NCI-H526 treated with DMSO at 0.1 percent for 48 hours (cell line): ENCODE results near the gene NR4A2.

Experiments used
- DNase-seq: peaks from one replicate; lab custom pipeline; 2025; lab: John Stamatoyannopoulos, UW

The NR4A2 gene

DNA sequence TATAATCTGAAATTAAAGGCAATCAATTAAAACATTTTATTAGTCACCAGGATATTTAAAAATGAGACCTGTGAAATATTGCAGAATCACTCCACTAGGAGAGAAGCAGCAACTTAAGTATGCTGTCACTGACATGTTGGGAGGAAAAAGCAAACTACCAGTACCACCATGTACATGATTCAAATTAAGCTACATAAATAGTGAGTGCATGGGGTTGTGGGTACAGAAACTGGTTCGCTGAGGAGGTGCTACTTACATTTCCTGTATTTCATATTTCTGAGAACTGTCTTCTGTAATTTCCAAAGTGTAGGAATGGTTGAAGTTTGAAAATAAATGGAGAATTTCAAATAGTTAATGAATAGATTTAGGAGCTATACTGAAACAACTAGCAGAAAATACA lies 7.9 kb upstream of the NR4A2 start:
- DNase-seq: no peak

DNA sequence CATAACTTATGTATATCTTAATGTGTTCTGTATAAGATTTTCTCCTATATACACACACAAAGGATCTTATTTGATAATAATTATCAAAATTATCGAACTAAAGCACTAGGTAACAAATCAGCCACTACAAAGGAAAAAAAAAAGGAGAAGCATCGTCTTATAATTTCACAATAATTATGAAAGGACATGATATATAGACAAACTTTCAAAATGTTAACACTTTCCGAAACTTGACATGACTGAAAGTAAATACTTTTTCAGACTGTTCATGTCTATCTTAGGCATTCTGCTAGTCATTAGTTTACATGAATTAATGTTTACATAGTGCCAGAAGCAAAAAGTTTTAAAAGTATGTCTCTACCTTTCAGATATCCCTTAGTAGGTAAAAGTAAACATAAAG lies 7.3 kb upstream of the NR4A2 start:
- no peak for DNase-seq

DNA sequence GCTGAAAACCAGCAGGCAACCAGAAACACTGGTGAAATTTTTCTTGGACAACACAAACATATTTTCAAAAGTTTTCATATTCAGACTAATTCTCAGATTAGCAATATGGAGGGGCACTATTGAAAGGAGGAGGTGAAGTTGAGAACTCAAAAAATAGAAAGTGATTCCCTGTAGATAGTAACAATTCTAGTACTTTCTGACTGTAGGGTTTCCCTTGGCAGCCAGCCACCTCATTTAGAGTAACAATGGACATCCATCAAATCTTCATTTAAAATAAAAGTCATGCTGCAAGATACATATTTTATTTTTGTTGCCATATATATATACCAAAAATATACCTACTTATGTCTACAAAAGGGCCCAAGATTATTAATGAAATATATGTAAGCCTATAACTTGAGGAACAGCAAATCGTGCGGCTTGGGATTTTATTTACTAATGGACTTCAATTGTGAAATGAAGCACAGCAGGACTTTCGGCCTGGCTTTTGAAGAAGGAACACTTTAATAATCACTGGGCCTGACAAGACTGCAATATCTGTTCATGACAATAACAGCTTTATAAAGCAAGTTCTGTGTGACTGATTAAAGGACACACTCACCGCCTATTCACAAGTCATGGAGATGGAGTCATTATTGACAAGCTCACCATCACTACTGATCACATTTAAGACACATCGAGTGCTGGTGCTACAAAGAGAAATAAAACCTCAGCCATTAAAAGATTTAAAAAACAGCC lies 6.8 kb upstream of the NR4A2 start:
- no peak for DNase-seq

DNA sequence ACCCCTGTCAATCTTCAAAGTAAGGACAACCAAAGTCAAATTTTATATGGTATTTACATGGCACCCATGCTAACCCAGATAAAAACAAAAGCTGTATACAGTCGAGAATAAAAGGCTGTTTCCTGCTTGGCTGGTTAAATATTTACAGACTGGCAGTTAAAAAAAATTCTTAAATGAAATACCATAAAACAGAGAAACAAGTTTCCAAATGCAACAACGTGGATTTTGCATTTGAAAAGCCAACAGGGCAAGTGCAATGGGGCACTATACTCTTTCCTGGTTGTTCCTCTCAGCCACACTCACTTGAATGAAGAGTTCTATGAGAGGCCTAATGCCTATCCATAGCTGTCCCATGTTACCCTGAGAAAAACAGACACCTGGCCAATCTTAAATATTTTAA lies 6.1 kb upstream of the NR4A2 start:
- no peak for DNase-seq

DNA sequence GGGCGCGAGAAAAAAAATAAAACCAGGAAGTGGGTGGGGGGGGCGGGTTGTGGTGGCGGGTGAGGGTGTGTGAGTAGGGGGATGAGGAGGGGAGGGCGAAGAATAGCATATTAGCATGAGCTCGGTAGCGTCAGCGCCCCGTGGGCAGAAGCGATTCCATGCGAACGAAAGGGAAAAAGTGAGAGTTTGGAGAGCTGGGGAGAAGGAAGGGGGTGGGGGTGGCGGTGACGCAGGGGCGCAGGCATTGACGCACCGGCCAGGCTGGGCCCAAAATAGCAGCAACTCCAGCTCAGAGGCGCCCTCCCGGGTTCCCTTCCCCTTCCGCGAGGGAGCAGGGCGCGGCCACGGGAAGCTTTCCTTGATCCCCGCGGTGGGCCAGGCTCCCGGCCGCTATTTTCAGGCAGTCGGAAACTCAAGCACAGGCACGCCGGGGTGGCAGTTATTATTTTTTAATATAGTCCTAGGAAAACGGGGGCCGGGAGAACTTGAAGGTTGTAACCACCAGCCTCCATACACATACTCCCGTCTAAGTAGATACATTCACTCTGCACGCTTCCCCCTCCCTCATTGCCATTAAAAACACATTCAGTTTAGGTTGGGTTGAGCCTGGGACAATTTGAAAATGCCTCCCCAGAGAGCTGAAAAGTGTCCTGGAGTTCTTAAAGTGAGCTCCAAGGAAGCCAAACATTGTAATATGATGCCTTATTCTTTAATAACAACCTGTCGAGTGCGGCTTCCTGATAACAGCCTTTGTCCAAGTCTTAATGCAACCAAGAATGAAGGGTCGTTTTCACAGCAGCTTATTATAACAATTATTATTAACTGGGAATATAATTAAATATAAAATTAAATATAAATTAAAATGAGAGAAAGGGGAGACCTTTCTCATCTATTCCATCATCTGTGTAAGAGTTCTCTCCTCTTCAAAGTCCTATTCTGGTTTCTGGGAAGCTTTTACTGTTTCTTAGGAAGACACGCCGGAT lies 2.3 kb upstream of the NR4A2 start:
- DNase-seq: peak; percentile 74

DNA sequence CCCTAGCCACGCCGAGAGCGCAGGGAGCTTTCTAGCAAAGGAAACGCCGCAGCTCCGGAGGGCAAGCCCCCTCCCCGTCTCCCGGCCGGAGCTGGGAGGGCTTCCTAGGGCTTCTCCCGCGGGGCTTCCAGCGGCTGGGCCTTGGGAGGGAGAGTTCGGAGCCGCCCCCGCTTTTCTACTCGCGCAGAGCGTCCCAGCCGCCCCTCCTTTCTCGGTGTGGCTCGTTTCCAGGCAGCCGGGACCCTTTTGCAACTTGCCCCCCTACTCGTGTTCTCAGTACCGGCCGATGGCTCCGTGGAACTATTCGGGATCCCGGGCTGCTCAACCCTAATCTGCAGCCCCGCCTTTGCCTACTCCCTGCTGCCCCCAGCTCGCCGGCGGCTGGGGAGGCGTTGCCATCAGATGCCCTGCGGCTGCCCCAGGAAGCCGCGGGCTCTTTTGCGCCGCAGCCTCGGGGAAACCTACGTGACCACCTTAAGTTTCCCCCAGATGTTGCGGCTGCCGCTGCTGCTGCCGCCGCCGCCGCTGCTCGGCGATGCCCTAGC lies 1.5 kb upstream of the NR4A2 start:
- DNase-seq: peak; percentile 44

DNA sequence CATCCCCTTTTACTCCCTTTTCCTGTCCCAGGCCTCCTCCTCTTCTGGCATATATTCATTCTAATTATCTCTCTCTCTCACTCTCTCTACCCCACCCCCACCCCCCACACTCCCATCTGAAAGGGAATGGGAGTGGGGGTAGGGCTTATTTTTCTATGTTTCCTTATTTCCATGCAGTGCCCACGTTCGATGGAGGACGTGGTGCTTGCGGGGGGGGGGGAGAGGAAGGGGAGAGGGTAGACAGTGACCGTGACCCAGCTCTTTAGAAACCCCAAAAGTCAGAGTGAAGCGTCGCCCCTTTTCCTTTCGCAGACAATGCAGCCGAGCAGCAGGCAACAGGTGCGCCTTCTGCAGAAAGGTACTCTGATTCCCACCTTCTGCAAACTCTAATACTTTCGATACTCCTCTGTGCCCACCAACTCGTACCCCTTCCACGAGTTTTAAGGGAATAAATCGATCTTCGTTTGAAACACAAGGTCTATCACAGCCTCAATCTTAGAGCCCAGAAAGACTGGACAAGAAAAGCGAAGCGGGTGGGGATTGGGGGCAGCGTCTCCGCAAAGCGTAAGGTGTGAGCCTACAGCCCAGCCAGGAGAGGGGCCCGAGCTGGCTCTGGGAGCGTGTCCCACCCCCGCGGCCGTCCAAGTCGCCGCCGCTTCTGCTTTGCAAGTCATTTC lies 891 bp upstream of the NR4A2 start:
- DNase-seq: peak; percentile 47

DNA sequence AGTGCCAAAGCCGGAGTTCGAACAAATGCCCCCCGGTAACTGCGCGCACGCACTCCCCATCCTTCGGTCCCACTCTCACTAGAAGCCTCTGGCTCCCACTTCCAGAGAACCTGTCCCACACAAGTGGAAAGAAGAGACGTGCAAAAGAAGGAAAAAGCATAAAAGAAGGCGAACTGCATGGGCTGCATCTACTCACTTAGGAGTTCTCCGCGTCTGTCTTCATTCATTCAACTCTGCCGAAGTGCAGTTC lies 312 bp downstream of the NR4A2 start:
- DNase-seq: peak; percentile 49

DNA sequence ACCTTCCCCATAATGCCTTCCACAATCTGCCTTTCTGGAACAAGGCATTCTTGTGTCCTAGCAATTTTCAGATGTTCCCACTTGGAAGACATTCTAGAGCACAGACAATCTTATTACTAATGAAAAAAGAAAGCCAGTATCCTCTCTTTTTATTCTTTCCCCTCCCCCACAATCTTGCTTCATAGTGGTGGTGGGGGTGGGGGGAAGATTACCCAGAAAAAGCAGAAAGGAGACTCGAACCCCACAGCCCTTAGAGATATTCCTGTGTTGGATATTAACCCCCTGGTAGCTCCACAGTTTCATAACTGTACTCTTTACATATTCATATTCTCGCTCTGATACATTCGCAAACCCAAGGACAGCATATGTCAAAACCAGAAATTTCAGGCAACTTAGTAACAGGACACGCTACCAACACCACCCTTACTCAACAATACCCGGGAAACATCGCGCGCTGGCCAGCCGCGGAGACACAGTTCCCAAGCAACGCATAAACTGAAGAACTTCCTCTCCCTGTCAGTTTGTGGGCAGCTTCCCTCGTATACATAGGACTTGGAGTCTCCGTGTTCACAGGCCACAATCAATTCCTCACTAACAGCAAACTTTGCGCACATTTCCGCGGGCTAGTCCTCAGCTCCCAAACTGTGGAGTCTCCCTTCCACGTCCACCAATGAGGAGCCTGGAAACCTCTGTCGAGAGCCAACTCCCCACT lies 793 bp downstream of the NR4A2 start:
- DNase-seq: peak; percentile 46

DNA sequence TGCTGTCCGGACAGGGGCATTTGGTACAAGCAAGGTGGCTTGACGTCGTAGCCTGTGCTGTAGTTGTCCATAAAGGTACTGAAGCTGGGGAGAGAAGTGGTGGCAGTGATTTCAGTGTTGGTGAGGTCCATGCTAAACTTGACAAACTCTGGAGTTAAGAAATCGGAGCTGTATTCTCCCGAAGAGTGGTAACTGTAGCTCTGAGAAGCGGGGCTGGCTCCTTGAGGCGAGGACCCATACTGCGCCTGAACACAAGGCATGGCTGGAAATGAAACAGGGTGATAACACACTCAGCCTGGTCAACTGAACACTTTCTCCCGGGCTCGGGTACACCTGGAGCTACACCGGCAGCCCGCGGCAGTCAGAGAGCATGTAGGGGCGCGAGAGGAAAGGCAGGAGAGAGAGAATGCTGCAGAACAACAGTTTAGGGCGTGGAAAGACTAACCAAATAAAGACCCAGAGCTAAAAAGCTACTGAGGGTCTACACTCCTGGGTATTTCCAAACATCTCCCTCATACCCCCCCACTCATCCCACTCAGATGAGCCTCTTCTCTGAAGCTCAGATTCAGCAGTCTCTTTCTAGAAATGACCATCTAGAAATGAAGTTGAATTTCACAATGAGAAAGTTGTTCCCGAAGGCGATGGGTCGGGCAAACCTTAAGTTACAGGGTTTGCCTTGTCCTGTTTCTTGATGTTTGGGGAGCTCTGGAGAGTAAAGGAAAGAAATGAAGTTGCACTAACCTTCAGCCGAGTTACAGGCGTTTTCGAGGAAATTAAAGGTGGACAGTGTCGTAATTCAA lies 2.4 kb downstream of the NR4A2 start:
- DNase-seq: no peak

DNA sequence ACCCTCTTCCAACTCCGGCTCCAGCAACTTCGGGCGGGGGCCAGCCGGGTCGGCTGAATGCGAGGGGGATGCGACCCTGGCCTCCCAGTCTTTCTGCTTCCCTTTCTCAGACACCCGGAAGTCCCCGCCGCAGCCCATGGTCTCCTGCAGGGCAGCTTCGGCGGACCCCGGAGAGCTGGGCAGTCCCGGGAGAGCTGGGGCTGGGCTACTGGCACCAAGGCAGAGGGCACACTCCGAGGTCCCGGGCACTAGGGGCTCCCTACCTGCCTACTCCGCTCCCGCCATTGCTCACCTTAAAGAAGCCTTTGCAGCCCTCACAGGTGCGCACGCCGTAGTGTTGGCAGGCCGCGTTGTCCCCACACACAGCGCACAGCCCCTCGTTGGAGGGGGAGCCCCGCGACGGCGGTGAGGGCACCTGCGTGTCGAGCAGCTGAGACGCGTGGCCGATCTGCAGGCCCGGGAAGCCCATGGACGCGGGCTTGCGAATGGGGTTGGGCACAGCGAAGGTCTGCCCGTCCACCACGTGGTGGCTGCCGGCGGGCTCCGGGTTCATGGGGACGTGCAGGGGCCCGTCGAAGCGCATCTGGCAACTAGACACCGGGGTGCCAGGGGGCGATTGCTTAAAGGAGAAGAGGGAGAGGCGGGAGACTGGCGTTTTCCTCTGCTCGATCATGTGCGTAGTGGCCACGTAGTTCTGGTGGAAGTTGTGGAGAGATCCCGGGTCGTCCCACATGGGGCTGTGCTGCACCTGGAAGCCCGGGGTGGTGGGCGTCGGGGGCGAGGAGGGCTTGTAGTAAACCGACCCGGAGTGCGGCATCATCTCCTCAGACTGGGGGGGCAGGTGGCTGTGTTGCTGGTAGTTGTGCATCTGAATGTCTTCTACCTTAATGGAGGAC lies 3.2 kb downstream of the NR4A2 start:
- no peak for DNase-seq

DNA sequence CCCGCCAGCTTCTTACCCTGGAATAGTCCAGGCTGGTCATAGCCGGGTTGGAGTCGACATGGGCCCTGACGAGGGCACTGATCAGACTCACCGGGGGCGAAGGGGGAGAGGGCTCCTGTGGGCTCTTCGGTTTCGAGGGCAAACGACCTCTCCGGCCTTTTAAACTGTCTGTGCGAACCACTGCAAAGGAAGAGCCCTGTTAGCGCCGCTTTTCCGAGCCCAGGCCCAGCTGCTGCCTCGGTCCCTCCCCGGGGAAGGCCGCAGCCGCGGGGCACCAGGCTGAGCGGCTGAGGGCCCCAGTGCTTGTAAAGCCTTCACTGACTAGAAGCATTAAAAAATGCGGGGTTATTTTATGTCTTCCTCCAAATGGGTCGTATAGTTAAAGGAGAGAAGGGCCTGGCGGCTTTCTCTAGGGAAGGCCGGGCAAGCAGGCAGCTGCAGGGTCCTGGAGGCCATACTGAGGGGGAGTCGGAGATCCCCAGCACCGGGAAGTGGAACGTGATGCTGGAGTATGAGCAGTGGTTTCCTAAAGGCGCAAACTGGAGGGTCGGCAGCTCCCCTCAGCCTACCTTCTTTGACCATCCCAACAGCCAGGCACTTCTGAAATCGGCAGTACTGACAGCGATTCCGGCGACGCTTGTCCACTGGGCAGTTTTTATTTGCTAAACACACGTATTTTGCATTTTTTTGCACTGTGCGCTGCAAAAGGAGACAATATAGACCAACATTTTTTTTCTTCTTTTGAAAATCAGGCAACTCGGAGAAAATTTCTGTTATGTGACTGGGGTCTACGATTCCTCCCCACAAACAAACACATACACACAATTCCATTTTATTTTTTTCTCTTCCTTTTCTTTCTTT lies 4.5 kb downstream of the NR4A2 start:
- DNase-seq: no peak

DNA sequence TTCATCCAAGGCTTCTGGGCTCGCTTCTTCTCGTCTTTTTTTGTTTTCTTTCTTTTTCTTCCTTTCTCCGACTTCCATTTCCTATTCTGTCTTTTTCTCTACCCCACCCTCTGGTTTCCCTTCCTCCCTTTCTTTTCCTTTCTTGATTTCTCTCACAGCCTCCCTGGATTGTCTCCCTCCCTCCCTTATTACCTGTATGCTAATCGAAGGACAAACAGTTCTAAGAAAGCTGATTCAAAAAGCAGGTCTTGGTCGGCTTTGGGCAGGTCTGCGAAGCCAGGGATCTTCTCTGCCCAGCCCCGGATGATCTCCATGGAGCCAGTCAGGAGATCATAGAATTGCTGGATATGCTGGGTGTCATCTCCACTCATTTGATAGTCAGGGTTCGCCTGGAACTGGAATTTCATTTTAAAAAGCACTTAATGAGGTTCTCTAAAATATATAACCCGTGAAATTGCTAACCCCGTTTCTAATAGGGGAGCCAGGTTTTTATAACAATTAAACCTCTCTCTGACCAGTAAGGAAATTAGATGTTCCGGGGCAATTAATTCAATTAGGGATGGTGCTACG lies 5.9 kb downstream of the NR4A2 start:
- no peak for DNase-seq

DNA sequence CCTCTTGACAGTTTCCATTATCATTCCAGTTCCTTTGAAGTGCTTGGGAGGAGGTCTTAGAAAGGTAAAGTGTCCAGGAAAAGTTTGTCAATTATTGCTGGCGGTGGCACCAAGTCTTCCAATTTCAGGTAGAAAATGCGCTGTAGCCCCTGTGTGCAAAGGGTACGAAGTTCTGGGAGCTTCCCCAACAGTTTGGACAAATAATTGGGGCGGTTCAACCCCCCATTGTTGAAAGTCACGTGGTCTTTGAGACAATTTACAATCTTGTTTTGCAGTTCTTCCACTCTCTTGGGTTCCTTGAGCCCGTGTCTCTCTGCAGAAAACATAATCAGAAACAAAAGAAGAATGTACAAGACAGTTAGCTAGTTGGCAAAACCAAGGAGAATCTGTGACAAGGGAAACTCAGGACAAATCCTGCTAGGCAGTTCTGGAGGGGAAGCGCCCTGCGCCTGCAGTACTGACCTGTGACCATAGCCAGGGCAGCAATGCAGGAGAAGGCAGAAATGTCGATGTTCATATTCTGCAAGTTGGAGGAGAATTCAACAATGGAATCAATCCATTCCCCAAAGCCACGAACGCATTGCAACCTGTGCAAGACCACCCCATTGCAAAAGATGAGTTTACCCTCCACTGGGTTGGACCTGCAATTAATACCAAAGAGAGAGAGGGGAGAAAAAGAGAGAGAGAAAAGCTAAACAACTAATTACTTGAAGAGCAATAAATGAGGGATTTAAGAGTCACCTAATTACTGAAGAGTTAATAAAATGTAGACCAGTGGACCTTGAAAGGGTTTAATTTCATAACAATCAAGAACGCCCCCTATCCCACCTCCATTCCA lies 6.6 kb downstream of the NR4A2 start:
- DNase-seq: no peak

DNA sequence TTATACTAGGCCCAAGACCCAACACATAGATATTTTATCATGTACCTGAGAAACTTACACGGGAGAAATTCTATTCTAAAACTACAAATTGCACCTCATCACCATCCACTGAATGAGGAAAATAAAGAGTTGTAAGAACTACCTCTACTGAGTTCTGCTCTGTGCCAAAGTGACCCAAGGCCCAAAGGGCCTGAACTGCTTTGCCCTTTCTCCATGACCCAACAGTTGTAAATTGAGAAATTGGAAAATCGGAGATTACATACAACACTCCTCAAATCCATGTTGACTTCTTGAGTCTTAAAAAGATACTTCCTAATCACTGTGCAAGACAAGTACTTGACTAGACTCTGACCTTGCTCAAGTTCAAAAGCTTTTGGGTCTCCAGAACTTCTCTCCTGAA lies 8.8 kb downstream of the NR4A2 start:
- no peak for DNase-seq

DNA sequence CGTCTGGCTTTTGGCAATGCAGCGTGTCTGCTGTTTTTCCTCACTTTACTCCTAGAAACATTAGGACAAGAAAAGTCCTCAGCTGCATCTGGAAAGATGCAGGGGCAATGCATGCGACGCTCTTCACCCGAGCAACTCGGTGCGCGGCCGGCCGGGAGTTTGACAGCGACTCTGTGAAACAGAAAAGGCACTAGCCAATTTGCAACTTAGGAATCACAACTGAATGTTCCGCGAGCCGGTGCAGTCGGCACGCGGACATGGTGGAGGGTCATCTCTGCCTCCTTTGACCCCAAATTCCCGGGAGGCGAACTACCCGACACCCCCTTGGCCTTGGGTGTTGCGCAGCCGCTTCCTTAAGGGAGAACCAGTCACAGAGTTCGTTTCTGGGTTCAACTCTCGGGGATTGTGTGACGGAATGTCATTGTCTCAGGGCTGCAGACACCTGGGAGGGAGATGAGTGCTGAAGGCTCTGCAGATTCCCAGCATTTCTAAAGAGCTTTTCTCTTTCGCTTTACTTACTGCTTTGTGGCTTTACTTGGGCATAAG lies 9.8 kb downstream of the NR4A2 start:
- DNase-seq: no peak

DNA sequence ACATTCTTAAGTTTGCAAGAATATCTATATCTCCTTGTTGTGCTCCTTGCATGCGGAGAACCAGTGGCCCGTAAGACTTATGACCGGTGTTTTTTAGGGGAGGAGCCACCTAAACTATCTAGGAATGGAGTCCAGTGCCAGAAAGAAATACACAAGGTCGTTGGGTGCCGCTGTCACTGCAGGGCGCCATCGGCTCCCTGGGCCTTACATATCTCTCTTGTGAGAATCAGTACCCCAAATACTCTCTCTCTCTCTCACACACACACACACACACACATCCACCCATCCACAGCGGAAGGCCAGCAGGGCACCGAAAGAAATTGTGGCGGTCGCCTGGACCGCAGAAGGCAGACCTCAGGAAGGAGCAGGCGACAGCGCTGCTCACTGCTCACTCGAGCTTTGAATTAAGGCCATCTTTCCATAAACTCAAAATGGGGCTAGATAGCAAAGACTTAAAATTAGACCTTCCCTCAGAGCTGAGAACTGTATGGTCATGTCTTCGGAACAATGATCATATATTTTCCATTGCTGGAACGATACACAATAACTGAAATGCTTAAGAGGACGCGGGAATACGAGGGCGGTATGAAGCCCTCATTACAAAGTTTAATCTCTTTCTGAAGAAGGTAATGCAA lies 10.4 kb downstream of the NR4A2 start:
- no peak for DNase-seq
